Raji (cell line): ENCODE data around the gene KCNN4.

Experiments used
- POLR2A ChIP-seq: IDR thresholded peaks from 2 replicates; pipeline ENCODE4 v1.6.1; 2011; ENCODE audit warnings: low read depth, low read length, control low read depth; ENCODE audit not compliant: insufficient read depth

Gene KCNN4

GRCh38 chr19:43780706-43781525 lies at the start of gene KCNN4:
Gene KCNN4, minus strand, starts transcription at chr19:43780973. Its CDS starts 112 bp downstream, at chr19:43780861.
- peak; percentile 63 for TF ChIP-seq POLR2A

- no peak for TF ChIP-seq POLR2A
Observed at GRCh38 chr19:43826787-43827754, 46.3 kb upstream of the KCNN4 start, which contains the start of gene ZNF283. Gene ZNF283, plus strand, starts transcription at chr19:43827321. Its CDS starts 6,184 bp downstream, at chr19:43833505.

GRCh38 chr19:43820884-43821215 lies 40.1 kb upstream of the KCNN4 start:
- no peak for TF ChIP-seq POLR2A

GRCh38 chr19:43820098-43820883 lies 39.5 kb upstream of the KCNN4 start:
- no peak for TF ChIP-seq POLR2A

- TF ChIP-seq POLR2A, result no peak
Observed at GRCh38 chr19:43818500-43818899, 37.7 kb upstream of the KCNN4 start.

- no peak for TF ChIP-seq POLR2A
Observed at GRCh38 chr19:43814663-43815352, 34.0 kb upstream of the KCNN4 start.

- TF ChIP-seq POLR2A, result no peak
Observed at GRCh38 chr19:43812688-43813087, 31.9 kb upstream of the KCNN4 start.

GRCh38 chr19:43812259-43812658 lies 31.5 kb upstream of the KCNN4 start:
- TF ChIP-seq POLR2A, result no peak

- TF ChIP-seq POLR2A, result no peak
Observed at GRCh38 chr19:43811837-43812236, 31.1 kb upstream of the KCNN4 start.

GRCh38 chr19:43809762-43810696 lies 29.3 kb upstream of the KCNN4 start:
- no peak for TF ChIP-seq POLR2A

GRCh38 chr19:43807651-43808050 lies 26.9 kb upstream of the KCNN4 start:
- TF ChIP-seq POLR2A, result no peak

GRCh38 chr19:43806848-43807247 lies 26.1 kb upstream of the KCNN4 start:
- TF ChIP-seq POLR2A, result no peak

- no peak for TF ChIP-seq POLR2A
Observed at GRCh38 chr19:43804432-43804831, 23.7 kb upstream of the KCNN4 start.
